T-helper 1 cell treated with Interleukin-12 subunit alpha and Interleukin-12 subunit beta and Interleukin-4 antibody, amounts not matched to agents 30 μg/mL and 1 μg/mL, for 36 hours (primary cell): ENCODE results near the gene NISCH.

Experiments used
- H3K27ac Mint-ChIP-seq: one replicate; pipeline ENCODE4 v1.8.0; 2021; ENCODE audit warnings: mild to moderate bottlenecking, mixed read lengths
- H3K27me3 Mint-ChIP-seq: one replicate; pipeline ENCODE4 v1.8.0; 2021; ENCODE audit warnings: low read depth, mixed read lengths
- H3K36me3 Mint-ChIP-seq: one replicate; pipeline ENCODE4 v1.8.0; 2021; ENCODE audit warnings: low read depth, mixed read lengths
- H3K4me1 Mint-ChIP-seq: one replicate; pipeline ENCODE4 v1.8.0; 2021; ENCODE audit warnings: low read depth, mixed read lengths
- H3K4me3 Mint-ChIP-seq: one replicate; pipeline ENCODE4 v1.8.0; 2021; ENCODE audit warnings: mild to moderate bottlenecking, moderate library complexity, mixed read lengths
- H3K9me3 Mint-ChIP-seq: one replicate; pipeline ENCODE4 v1.8.0; 2021; ENCODE audit warnings: mixed read lengths

The NISCH gene

DNA sequence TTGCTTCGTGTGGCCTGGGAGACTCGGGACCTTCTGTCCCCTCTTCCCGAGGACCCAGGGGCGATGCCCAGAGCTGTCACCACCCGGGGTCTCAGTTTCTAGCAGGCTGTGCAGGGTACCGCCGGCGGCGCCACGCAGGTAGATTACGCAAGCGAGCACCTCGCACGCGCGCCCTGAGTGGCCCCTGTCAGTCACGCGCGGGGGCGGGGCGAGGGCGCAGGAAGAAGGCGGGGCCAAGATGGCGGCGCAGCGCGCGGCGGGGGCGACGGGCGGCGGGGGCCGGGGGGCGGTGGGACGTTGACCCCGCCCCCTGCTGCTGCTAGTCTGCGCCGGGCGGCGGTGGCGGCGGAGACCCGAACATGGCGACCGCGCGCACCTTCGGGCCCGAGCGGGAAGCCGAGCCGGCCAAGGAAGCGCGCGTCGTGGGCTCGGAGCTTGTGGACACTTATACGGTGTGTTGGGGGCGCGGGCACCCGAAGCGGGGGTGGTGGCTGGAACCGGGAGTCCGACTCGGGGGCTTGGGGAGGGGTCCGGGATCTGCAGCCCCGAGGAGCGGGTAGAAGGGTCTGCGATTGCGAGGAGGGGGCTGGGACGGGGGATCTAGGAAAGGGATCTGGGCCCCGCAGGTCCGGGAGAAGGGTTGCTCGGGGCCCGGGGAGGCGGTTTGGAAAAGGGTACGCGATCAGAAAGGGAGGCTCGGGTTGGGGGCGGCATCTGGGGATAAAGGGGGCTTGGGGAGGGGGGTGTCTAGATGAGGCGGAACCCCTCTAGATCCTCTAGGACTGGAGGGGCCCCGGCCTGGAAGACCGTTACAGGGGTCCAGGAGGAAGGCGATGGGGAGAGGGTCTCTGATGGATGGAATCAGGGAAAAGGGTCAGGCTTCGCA, at the start of gene NISCH:
NISCH (plus strand) TSS at position 322 of the 886 bp plus-strand sequence; CDS start at position 360, 38 bp downstream.
- Mint-ChIP-seq H3K36me3 (peaks cover 18% of the 10 kb centered on the region), H3K27ac (peak within 1 kb of the TSS; percentile 86), H3K4me3 (peak within 1 kb of the TSS; percentile 96), H3K27me3 (no peaks in the 10 kb centered on the region), H3K4me1 (peaks cover 23% of the 10 kb centered on the region), H3K9me3 (no peaks in the 10 kb centered on the region)

- H3K36me3 Mint-ChIP-seq, result peaks cover 34% of the 10 kb centered on the region
- H3K27me3 Mint-ChIP-seq, result no peaks in the 10 kb centered on the region
- no peaks in the 10 kb centered on the region for H3K9me3 Mint-ChIP-seq
- peaks cover 24% of the 10 kb centered on the region for H3K4me1 Mint-ChIP-seq
- H3K27ac Mint-ChIP-seq, result no peak overlapping the region
- no peak overlapping the region for H3K4me3 Mint-ChIP-seq
Measured at GRCh38 chr3:52406231-52406661, 49.2 kb upstream of the NISCH start.

GRCh38 chr3:52406791-52407510, 48.5 kb upstream of the NISCH start:
- peaks cover 30% of the 10 kb centered on the region for H3K36me3 Mint-ChIP-seq
- H3K4me3 Mint-ChIP-seq, result no peak overlapping the region
- no peaks in the 10 kb centered on the region for H3K9me3 Mint-ChIP-seq
- no peaks in the 10 kb centered on the region for H3K27me3 Mint-ChIP-seq
- H3K27ac Mint-ChIP-seq, result no peak overlapping the region
- H3K4me1 Mint-ChIP-seq, result peaks cover 31% of the 10 kb centered on the region

DNA sequence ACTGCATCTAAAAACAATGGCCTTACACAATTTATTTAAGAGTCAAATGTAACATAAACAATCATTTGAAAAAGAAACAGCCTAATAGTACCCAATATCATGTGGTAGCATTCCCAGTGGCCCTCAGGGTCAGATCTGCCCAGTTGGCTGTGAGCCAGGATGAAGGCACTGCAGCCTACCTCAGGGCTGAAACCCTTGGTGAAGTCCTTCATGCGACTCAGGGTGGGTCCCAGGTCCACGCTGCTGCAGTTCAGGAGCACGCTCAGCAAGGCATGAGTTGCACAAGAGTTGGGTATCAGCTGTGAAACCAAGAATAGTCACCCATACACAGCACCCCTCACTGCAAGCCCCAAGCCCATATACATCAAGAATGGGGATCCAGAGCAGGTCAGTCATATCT, 47.6 kb upstream of the NISCH start:
- no peak overlapping the region for H3K27ac Mint-ChIP-seq
- H3K4me1 Mint-ChIP-seq, result peaks cover 39% of the 10 kb centered on the region
- H3K4me3 Mint-ChIP-seq, result peak overlapping the region; percentile 92
- H3K9me3 Mint-ChIP-seq, result no peaks in the 10 kb centered on the region
- H3K27me3 Mint-ChIP-seq, result no peaks in the 10 kb centered on the region
- peaks cover 32% of the 10 kb centered on the region for H3K36me3 Mint-ChIP-seq

DNA sequence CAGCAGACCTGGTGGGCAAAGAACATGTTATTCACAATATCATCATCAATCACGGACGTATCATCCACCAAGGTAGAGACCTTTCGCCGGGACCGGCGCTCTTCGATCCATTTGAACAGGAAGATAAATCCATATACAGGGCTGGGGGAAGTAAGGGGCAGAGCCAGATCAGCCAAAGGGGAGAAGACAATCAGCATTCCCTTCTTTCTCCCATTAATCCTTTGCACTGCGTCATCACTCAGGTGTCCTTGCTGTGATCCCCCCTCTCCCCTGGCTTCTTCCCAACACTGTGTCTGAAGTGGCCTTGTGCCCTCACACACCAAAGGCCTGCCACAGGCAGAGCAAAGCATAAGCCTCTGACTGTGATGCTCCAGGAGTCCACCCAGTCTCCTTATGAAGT, 46.9 kb upstream of the NISCH start:
- no peaks in the 10 kb centered on the region for H3K9me3 Mint-ChIP-seq
- peaks cover 41% of the 10 kb centered on the region for H3K4me1 Mint-ChIP-seq
- H3K36me3 Mint-ChIP-seq, result peaks cover 26% of the 10 kb centered on the region
- peak overlapping the region; percentile 92 for H3K4me3 Mint-ChIP-seq
- H3K27me3 Mint-ChIP-seq, result no peaks in the 10 kb centered on the region
- peak overlapping the region; percentile 98 for H3K27ac Mint-ChIP-seq

GRCh38 chr3:52415800-52416199, 39.6 kb upstream of the NISCH start:
- H3K9me3 Mint-ChIP-seq, result no peaks in the 10 kb centered on the region
- peaks cover 29% of the 10 kb centered on the region for H3K4me1 Mint-ChIP-seq
- H3K4me3 Mint-ChIP-seq, result no peak overlapping the region
- no peaks in the 10 kb centered on the region for H3K27me3 Mint-ChIP-seq
- H3K36me3 Mint-ChIP-seq, result peaks cover 8% of the 10 kb centered on the region
- H3K27ac Mint-ChIP-seq, result no peak overlapping the region

DNA sequence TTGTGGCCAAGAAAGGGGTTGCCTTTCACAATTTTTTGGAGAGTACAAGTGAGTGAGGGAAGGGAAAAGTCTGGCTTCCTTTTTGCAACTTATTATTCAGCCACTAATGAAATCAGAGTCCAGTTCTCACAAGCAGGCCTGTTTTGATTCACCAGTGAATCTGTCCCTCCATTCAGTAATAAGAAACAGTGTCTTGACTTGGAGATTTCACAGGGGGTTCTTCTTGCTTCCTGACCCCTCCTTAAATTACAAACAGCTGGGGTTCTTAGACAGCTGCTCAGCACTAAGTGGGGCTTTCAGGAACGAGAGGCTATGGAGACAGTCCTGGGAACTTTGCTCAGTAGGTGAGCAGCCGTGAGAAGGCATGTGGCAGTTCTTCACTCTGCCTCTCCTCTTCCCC, 35.0 kb upstream of the NISCH start:
- Mint-ChIP-seq H3K27ac (no peak overlapping the region), H3K36me3 (peaks cover 2% of the 10 kb centered on the region), H3K4me1 (peaks cover 6% of the 10 kb centered on the region), H3K9me3 (no peaks in the 10 kb centered on the region), H3K27me3 (no peaks in the 10 kb centered on the region), H3K4me3 (no peak overlapping the region)

- Mint-ChIP-seq H3K9me3 (no peaks in the 10 kb centered on the region), H3K36me3 (no peaks in the 10 kb centered on the region), H3K27me3 (no peaks in the 10 kb centered on the region), H3K4me3 (no peak overlapping the region), H3K4me1 (peaks cover under 1% of the 10 kb centered on the region), H3K27ac (peak overlapping the region; percentile 13)
Measured at GRCh38 chr3:52422669-52423068, 32.7 kb upstream of the NISCH start.

- Mint-ChIP-seq H3K27ac (no peak overlapping the region), H3K9me3 (no peaks in the 10 kb centered on the region), H3K4me1 (no peaks in the 10 kb centered on the region), H3K4me3 (no peak overlapping the region), H3K27me3 (peaks cover 4% of the 10 kb centered on the region), H3K36me3 (no peaks in the 10 kb centered on the region)
Measured at GRCh38 chr3:52423173-52423572, 32.2 kb upstream of the NISCH start.

GRCh38 chr3:52428151-52429005, 27.0 kb upstream of the NISCH start:
- H3K9me3 Mint-ChIP-seq, result no peaks in the 10 kb centered on the region
- peaks cover 7% of the 10 kb centered on the region for H3K27me3 Mint-ChIP-seq
- no peak overlapping the region for H3K27ac Mint-ChIP-seq
- H3K36me3 Mint-ChIP-seq, result no peaks in the 10 kb centered on the region
- no peak overlapping the region for H3K4me3 Mint-ChIP-seq
- peaks cover 4% of the 10 kb centered on the region for H3K4me1 Mint-ChIP-seq

DNA sequence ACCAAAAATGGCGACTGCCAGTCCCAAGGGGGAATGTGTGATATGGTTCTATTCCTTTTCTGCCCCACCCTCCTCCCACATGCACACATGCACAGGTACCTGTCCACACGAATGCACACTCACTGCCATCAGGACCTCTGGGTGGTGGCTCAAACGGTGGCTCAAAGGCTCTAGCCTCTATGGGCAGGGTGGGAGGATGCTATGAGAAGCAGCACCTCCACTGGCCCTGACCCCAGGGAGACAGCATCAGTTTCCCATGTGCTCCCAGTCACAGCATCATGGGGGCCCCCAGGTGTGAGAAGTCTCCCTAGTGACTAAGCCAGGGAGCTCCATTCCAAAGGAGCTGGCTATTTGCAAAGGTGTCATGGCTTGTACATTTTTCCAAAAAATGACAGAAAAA, 26.4 kb upstream of the NISCH start:
- H3K36me3 Mint-ChIP-seq, result no peaks in the 10 kb centered on the region
- H3K27ac Mint-ChIP-seq, result no peak overlapping the region
- H3K4me3 Mint-ChIP-seq, result no peak overlapping the region
- no peaks in the 10 kb centered on the region for H3K9me3 Mint-ChIP-seq
- peaks cover 7% of the 10 kb centered on the region for H3K27me3 Mint-ChIP-seq
- peaks cover 4% of the 10 kb centered on the region for H3K4me1 Mint-ChIP-seq

GRCh38 chr3:52429779-52430415, 25.5 kb upstream of the NISCH start:
- H3K4me1 Mint-ChIP-seq, result peaks cover 4% of the 10 kb centered on the region
- H3K4me3 Mint-ChIP-seq, result no peak overlapping the region
- no peak overlapping the region for H3K27ac Mint-ChIP-seq
- no peaks in the 10 kb centered on the region for H3K9me3 Mint-ChIP-seq
- no peaks in the 10 kb centered on the region for H3K36me3 Mint-ChIP-seq
- peaks cover 7% of the 10 kb centered on the region for H3K27me3 Mint-ChIP-seq

GRCh38 chr3:52430416-52430810, 25.0 kb upstream of the NISCH start:
- Mint-ChIP-seq H3K4me3 (no peak overlapping the region), H3K27me3 (peaks cover 7% of the 10 kb centered on the region), H3K36me3 (no peaks in the 10 kb centered on the region), H3K27ac (no peak overlapping the region), H3K4me1 (peaks cover 4% of the 10 kb centered on the region), H3K9me3 (no peaks in the 10 kb centered on the region)
